ENCODE measurements around the gene RRP1.

RRP1 gene

GRCh38 chr21:43757601-43758000 is 31.8 kb upstream of the RRP1 start:
- no peaks in the 10 kb centered on the region for H3K27me3 Mint-ChIP-seq (ENCODE audit: low read depth)
- no peaks in the 10 kb centered on the region for H3K9me3 Mint-ChIP-seq
- H3K4me1 Mint-ChIP-seq: peaks cover 22% of the 10 kb centered on the region
- peak overlapping the region; percentile 97 to 100 (median 100) for H3K27ac Mint-ChIP-seq
- peak overlapping the region in 2 of 3 experiments; percentile 77 to 84 for H3K4me3 Mint-ChIP-seq
- peaks cover 26% of the 10 kb centered on the region for H3K36me3 Mint-ChIP-seq (ENCODE audit: low read depth)
- TF ChIP-seq, protein P1, sequence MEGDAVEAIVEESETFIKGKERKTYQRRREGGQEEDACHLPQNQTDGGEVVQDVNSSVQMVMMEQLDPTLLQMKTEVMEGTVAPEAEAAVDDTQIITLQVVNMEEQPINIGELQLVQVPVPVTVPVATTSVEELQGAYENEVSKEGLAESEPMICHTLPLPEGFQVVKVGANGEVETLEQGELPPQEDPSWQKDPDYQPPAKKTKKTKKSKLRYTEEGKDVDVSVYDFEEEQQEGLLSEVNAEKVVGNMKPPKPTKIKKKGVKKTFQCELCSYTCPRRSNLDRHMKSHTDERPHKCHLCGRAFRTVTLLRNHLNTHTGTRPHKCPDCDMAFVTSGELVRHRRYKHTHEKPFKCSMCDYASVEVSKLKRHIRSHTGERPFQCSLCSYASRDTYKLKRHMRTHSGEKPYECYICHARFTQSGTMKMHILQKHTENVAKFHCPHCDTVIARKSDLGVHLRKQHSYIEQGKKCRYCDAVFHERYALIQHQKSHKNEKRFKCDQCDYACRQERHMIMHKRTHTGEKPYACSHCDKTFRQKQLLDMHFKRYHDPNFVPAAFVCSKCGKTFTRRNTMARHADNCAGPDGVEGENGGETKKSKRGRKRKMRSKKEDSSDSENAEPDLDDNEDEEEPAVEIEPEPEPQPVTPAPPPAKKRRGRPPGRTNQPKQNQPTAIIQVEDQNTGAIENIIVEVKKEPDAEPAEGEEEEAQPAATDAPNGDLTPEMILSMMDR (IDR thresholded peaks at IDR 0.05; ENCODE audit: unreplicated experiment in 3 of 3): no peak

DNA sequence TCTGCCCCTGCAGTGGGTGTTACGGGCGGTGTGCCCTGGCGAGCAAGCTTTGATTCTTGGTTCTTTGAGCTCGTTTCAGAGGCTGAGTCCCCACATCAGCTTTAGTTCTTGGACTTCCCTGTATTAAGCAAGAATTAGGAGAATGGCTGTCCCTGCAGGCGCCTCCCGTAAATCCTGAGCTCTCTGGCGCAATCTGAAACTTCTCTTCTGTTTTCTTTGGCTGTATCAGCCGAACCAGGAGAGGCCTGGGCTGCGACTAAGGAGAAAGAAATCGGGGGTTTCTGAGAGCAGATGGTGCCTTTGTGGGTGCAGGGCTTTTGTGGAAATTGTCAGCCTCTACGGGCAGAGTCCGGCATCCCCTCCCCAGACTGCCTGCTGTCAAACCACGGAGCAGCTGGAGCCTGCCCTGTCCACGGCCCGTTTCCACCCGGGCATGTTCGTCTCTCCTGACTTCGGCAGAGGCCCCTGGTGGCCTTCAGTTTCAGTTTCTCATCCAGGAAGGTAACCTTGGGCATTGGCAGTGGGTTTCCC is 31.2 kb upstream of the RRP1 start:
- TF ChIP-seq, protein P1 (IDR thresholded peaks at IDR 0.05; ENCODE audit: unreplicated experiment in 3 of 3): no peak

DNA sequence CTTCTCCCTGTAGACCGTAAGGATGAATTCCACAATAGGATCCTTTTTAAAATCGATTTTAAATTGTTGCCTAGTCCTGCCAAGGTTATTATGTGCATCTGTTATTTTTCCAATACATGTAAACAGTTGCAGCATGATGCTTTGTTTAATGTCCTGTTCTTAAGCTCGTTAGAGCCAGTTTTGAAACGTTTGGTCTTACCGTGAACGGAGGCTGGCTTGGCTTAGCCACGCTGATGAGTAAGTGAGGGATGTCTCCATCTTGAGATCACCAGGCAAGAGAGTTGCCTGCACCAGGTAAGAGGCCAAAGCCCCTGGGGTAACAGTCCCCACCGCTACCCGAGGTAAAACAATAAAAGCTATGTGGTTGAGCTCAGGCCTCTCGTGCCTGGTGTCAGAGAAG is 30.6 kb upstream of the RRP1 start:
- H3K4me3 Mint-ChIP-seq: peak overlapping the region in 2 of 3 experiments; percentile 77 to 84
- H3K27me3 Mint-ChIP-seq (ENCODE audit: low read depth): no peaks in the 10 kb centered on the region
- H3K4me1 Mint-ChIP-seq: peaks cover 22% of the 10 kb centered on the region
- no peaks in the 10 kb centered on the region for H3K9me3 Mint-ChIP-seq
- peak overlapping the region; percentile 97 to 100 (median 100) for H3K27ac Mint-ChIP-seq
- H3K36me3 Mint-ChIP-seq (ENCODE audit: low read depth): peaks cover 25% of the 10 kb centered on the region
- TF ChIP-seq, protein P1 (IDR thresholded peaks at IDR 0.05; ENCODE audit: unreplicated experiment in 3 of 3): no peak

More for the DNA sequence above, 31.2 kb upstream of the RRP1 start:
- Mint-ChIP-seq H3K9me3 (no peaks in the 10 kb centered on the region), H3K27ac (peak overlapping the region; percentile 97 to 100 (median 100)), H3K4me1 (peaks cover 22% of the 10 kb centered on the region), H3K27me3 (ENCODE audit: low read depth) (no peaks in the 10 kb centered on the region), H3K36me3 (ENCODE audit: low read depth) (peaks cover 25% of the 10 kb centered on the region), H3K4me3 (peak overlapping the region; percentile 52 to 84 (median 77))

GRCh38 chr21:43759651-43760050 is 29.7 kb upstream of the RRP1 start:
- peaks cover 22% of the 10 kb centered on the region for H3K4me1 Mint-ChIP-seq
- H3K36me3 Mint-ChIP-seq (ENCODE audit: low read depth): peaks cover 20% of the 10 kb centered on the region

GRCh38 chr21:43760391-43760958 is 28.9 kb upstream of the RRP1 start:
- Mint-ChIP-seq H3K27me3 (ENCODE audit: low read depth) (no peaks in the 10 kb centered on the region), H3K4me3 (peak overlapping the region in 1 of 3 experiments; percentile 14), H3K36me3 (ENCODE audit: low read depth) (peaks cover 20% of the 10 kb centered on the region), H3K9me3 (no peaks in the 10 kb centered on the region), H3K27ac (peak overlapping the region in 1 of 3 experiments; percentile 40), H3K4me1 (peaks cover 22% of the 10 kb centered on the region)
- TF ChIP-seq, protein P1 (IDR thresholded peaks at IDR 0.05; ENCODE audit: unreplicated experiment in 3 of 3): no peak

More at GRCh38 chr21:43759651-43760050, 29.7 kb upstream of the RRP1 start:
- H3K27me3 Mint-ChIP-seq (ENCODE audit: low read depth): no peaks in the 10 kb centered on the region
- TF ChIP-seq, protein P1 (IDR thresholded peaks at IDR 0.05; ENCODE audit: unreplicated experiment in 3 of 3): no peak
- H3K4me3 Mint-ChIP-seq: peak overlapping the region in 1 of 3 experiments; percentile 16
- no peaks in the 10 kb centered on the region for H3K9me3 Mint-ChIP-seq
- peak overlapping the region in 2 of 3 experiments; percentile 73 to 100 for H3K27ac Mint-ChIP-seq

DNA sequence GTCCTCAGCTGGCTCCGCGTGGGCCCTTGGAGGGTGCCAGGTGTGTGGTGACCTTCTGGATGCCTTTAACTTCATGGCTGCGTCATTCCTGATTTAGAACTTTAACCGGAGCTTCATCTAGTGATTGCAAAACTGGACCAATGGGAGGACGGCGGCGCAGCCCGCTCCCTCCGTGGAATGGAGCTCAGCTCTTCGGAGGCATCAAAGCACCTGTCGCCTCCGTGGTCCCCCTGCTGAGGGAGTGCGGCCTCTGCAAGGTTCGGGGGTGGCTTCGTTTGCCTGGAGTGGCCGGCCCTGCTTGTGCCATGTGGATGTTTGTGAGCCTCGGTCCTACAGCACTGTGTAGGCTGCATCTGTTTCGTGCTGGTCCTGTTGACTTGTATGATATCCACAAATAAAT is 27.5 kb upstream of the RRP1 start:
- peaks cover 12% of the 10 kb centered on the region for H3K36me3 Mint-ChIP-seq (ENCODE audit: low read depth)
- H3K9me3 Mint-ChIP-seq: no peaks in the 10 kb centered on the region
- H3K4me3 Mint-ChIP-seq: no peak overlapping the region
- TF ChIP-seq, protein P1 (IDR thresholded peaks at IDR 0.05; ENCODE audit: unreplicated experiment in 3 of 3): no peak
- no peak overlapping the region for H3K27ac Mint-ChIP-seq
- H3K27me3 Mint-ChIP-seq (ENCODE audit: low read depth): no peaks in the 10 kb centered on the region
- peaks cover 16% of the 10 kb centered on the region for H3K4me1 Mint-ChIP-seq
